ENCODE data around the gene PCBP3.

PCBP3 gene

DNA sequence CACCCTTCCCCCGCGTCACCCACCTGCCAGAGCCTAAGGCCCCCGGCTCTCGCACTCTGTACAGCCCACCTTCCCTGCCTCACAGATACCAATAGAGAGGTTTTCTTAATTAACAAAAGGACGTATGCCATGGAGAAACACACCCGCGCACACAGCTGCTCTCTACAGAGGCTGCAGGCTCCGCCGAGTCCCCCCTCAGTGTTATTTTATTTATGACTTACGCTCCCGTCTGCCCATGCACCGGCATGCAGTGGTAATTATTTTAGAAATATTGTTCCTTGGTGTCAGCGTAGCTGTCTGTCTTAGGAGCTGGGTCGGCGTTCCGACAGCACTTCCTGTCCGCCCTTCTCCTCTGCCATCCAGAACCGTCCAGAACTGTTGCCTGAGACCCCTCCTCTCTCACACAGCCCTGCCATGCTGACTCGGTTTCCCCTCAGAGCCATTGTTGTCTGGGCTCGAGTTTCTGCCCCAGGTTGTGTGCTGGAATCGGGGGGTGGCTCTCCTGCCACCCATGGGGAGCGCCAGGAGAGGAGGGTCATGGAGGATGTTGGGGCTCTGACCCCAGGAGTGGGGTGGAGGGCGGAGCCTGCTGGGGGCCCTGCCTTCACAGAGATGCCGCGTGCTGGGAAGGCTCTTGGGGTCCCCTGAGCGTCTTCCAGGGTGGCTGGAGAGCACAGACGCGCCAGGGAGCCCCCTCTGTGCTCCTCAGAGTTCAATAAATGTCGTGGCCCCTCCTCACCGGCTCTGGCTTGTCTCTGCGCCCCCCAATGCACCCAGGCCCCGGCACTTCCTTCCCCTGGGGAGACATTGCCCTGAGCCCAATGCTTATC is 298.4 kb downstream of the PCBP3 start:
- no peak overlapping the region for H3K4me3 ChIP-seq (ENCODE audit: low read depth, low read length)
- no peak for DNase-seq (ENCODE audit: low read depth)
- TF ChIP-seq POLR2A (IDR thresholded peaks at IDR 0.05; ENCODE audit: extremely low read depth, insufficient read length), result no peak
- TF ChIP-seq MYC (IDR thresholded peaks at IDR 0.05; ENCODE audit: low read depth, low read length), result no peak
- TF ChIP-seq, protein P1, sequence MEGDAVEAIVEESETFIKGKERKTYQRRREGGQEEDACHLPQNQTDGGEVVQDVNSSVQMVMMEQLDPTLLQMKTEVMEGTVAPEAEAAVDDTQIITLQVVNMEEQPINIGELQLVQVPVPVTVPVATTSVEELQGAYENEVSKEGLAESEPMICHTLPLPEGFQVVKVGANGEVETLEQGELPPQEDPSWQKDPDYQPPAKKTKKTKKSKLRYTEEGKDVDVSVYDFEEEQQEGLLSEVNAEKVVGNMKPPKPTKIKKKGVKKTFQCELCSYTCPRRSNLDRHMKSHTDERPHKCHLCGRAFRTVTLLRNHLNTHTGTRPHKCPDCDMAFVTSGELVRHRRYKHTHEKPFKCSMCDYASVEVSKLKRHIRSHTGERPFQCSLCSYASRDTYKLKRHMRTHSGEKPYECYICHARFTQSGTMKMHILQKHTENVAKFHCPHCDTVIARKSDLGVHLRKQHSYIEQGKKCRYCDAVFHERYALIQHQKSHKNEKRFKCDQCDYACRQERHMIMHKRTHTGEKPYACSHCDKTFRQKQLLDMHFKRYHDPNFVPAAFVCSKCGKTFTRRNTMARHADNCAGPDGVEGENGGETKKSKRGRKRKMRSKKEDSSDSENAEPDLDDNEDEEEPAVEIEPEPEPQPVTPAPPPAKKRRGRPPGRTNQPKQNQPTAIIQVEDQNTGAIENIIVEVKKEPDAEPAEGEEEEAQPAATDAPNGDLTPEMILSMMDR (IDR thresholded peaks at IDR 0.05; ENCODE audit: low read depth, low read length), result no peak
- TF ChIP-seq, protein P2, sequence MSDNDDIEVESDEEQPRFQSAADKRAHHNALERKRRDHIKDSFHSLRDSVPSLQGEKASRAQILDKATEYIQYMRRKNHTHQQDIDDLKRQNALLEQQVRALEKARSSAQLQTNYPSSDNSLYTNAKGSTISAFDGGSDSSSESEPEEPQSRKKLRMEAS (IDR thresholded peaks at IDR 0.05; ENCODE audit: low read depth, low read length), result no peak

DNA sequence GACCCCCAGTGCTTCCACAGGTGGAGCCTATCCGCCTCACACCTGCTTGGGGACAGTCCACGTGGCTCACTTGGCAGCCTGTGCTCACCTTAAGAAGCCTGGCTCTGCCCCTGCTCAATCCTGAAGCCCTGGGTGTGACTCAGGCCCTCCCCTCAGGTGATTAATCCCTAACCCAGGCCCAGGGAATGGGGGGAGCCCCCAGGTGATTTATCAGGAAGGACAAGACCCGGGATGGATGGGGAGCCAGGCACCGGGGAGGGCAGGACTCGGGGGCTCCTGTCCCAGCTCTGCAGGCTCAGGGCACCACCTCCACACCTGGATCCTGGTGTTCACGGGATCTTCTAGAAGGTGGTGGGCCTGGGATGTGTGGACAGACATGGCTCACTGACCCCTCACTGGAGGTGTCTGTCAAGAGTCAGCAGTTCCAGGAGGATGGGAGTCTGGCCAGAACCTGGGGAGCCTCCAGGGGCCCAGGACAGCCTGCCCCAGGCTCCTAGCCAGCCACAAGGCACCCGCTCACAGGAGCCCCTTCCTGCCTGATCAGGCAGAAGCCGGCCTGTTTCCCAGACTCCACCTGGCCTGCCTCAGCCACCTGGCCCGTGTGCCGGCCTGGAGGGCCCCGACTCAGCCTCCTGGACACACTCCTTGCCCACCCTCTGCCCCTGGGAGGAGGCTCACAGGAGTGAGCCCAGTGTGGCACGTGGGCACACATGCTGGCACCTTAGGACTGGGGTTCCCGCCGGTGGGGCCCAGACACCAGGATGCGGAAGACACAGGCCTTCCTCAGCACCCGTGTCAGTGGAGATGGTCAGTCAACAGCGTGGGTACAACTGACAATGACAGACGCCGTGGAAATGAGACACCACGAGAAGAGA is 299.5 kb downstream of the PCBP3 start:
- TF ChIP-seq, protein P2 (IDR thresholded peaks at IDR 0.05; ENCODE audit: low read depth, low read length), result no peak
- no peak for TF ChIP-seq POLR2A (IDR thresholded peaks at IDR 0.05; ENCODE audit: extremely low read depth, insufficient read length)
- TF ChIP-seq, protein P1 (IDR thresholded peaks at IDR 0.05; ENCODE audit: low read depth, low read length), result no peak
- TF ChIP-seq MYC (IDR thresholded peaks at IDR 0.05; ENCODE audit: low read depth, low read length), result no peak

DNA sequence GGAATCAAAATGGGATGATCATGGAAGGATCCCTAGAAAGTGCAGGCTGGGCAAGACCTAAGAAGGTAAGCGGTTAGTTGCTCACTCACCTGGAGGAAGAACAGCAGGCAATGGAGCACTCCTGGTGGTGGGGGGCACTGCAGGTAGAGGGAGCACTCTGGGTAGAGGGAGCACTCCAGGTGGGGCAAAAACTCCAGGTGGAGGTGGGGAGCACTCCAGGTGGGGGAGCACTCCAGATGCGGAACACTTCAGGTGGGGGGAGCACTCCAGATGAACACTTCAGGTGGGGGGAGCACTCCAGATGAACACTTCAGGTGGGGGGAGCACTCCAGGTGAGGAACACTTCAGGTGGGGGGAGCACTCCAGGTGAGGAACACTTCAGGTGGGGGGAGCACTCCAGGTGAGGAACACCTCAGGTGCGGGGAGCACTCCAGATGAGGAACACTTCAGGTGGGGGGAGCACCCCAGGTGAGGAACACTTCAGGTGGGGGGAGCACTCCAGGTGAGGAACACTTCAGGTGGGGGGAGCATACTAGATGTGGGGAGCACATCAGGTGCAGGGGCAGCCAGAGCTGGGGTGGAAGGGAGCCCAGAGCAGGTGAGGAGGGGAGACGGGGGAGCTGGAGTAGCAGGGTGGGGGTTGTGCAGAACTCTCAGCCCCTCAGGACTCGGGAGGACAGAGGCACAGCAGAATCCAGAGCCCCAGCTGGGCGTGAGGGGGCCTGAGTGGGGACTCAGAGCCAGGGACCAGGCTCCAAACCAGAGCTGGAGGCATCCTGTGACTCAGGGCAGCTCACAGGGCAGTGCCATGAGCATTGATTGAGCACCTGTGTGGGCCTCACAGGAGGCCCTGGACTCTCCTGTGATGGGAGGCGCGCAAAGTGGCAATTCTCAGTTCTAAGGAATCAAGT is 300.4 kb downstream of the PCBP3 start:
- no peak overlapping the region for H3K4me3 ChIP-seq (ENCODE audit: low read depth, low read length)
- TF ChIP-seq, protein P1 (IDR thresholded peaks at IDR 0.05; ENCODE audit: low read depth, low read length), result no peak
- TF ChIP-seq MYC (IDR thresholded peaks at IDR 0.05; ENCODE audit: low read depth, low read length) (no peak), POLR2A (IDR thresholded peaks at IDR 0.05; ENCODE audit: extremely low read depth, insufficient read length) (no peak)
- TF ChIP-seq, protein P2 (IDR thresholded peaks at IDR 0.05; ENCODE audit: low read depth, low read length), result no peak
- DNase-seq (ENCODE audit: low read depth), result no peak

More for the DNA sequence above, 299.5 kb downstream of the PCBP3 start:
- H3K4me3 ChIP-seq (ENCODE audit: low read depth, low read length), result no peak overlapping the region
- DNase-seq (ENCODE audit: low read depth), result no peak

DNA sequence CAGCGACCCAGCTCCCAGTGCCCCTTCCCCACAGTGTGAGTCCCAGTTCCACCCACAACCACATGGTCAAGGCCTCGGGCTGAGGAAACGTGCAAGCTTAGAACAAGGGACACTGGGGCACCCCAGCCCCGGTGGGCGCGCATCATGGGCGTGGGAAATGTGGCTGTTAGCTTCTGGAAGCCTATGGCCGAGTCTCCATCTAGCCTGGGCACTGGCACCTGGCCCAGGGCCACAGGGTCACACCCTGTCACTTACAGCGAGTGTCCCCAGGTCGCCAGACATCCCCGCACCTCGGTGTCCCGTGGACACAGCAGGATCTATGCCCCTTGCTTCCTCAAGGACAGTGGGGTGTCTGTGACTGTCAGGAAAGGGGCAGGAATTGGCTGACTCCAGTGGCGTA is 301.1 kb downstream of the PCBP3 start:
- no peak for DNase-seq (ENCODE audit: low read depth)
- TF ChIP-seq MYC (IDR thresholded peaks at IDR 0.05; ENCODE audit: low read depth, low read length) (no peak), POLR2A (IDR thresholded peaks at IDR 0.05; ENCODE audit: extremely low read depth, insufficient read length) (no peak)
- TF ChIP-seq, protein P2 (IDR thresholded peaks at IDR 0.05; ENCODE audit: low read depth, low read length), result no peak
- TF ChIP-seq, protein P1 (IDR thresholded peaks at IDR 0.05; ENCODE audit: low read depth, low read length), result no peak
- no peak overlapping the region for H3K4me3 ChIP-seq (ENCODE audit: low read depth, low read length)
